GM12865 (cell line): ENCODE data around the gene ALOXE3.

Experiments used
- DNase-seq: peaks from one replicate; pipeline ENCODE4 v3.0.0; 2010; ENCODE audit warnings: low read depth
- H3K4me3 ChIP-seq: 2 replicates; pipeline ENCODE4 v1.5.1; 2011; ENCODE audit warnings: mild to moderate bottlenecking, low read depth, low read length, control low read depth
- TF ChIP-seq, protein P1 (sequence below): IDR thresholded peaks from 2 replicates; pipeline ENCODE4 v1.5.1; 2011; ENCODE audit warnings: low read length, control low read depth, low read depth, inconsistent platforms; ENCODE audit not compliant: insufficient read depth; ENCODE audit errors: missing control alignments

The ALOXE3 gene

DNA sequence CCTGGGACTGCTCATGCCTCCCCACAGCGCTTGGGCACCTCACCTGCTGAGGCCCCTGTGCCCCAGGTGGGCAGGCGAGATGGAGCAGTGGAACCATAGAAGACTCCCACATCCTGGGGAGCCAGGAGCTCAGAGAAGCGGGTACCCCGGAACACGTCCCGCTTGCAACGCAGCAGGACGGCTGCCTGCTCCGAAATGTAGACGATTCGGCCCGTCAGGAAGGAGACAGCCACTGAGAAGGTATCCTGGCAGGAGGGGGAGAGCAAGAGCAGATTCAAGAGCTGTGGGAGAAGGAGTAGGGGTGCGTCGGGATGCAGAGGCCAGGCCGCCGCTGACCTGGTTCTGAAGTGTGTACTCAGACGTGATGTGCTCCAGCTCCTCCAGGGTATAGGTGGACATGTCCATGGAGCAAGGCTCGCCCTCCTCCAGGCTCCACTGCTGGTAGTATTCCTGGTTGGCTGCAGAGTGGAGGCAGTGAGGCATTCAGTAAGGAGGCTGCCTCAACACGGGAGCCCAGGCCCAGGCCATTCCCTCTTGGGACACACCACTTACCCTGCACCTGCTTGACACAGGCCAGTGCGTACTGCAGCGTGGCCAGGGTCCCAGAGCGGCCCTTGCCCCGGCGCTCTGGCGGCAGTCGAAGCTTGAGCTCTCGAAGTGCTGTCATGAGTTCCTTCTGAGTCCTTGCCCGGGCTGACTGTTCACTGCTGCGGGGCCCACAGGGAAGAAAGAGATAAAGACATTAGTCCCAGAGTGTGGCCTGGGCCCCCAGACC lies 31.3 kb upstream of the ALOXE3 start:
- no peak overlapping the region for H3K4me3 ChIP-seq
- no peak for DNase-seq
- TF ChIP-seq, protein P1, sequence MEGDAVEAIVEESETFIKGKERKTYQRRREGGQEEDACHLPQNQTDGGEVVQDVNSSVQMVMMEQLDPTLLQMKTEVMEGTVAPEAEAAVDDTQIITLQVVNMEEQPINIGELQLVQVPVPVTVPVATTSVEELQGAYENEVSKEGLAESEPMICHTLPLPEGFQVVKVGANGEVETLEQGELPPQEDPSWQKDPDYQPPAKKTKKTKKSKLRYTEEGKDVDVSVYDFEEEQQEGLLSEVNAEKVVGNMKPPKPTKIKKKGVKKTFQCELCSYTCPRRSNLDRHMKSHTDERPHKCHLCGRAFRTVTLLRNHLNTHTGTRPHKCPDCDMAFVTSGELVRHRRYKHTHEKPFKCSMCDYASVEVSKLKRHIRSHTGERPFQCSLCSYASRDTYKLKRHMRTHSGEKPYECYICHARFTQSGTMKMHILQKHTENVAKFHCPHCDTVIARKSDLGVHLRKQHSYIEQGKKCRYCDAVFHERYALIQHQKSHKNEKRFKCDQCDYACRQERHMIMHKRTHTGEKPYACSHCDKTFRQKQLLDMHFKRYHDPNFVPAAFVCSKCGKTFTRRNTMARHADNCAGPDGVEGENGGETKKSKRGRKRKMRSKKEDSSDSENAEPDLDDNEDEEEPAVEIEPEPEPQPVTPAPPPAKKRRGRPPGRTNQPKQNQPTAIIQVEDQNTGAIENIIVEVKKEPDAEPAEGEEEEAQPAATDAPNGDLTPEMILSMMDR, result no peak

DNA sequence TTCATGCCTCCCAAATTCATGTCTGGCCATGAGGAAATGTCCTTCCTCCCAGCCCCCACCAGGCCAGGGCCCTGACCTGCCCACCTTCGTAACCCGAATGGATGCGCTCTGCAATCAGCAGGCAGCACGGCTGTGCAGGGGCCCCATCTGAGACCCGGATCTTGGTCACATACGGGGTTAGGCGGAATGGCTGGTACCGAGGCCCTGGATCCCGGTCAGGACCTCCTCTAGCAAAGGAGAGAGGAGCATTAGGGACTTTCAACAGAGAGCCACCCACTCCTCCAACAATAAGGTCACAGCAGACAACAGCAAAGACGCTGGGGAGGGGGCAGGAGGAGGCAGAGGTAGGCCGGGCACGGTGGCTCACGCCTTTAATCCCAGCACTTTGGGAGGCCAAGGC lies 30.2 kb upstream of the ALOXE3 start:
- TF ChIP-seq, protein P1, result no peak
- no peak for DNase-seq

DNA sequence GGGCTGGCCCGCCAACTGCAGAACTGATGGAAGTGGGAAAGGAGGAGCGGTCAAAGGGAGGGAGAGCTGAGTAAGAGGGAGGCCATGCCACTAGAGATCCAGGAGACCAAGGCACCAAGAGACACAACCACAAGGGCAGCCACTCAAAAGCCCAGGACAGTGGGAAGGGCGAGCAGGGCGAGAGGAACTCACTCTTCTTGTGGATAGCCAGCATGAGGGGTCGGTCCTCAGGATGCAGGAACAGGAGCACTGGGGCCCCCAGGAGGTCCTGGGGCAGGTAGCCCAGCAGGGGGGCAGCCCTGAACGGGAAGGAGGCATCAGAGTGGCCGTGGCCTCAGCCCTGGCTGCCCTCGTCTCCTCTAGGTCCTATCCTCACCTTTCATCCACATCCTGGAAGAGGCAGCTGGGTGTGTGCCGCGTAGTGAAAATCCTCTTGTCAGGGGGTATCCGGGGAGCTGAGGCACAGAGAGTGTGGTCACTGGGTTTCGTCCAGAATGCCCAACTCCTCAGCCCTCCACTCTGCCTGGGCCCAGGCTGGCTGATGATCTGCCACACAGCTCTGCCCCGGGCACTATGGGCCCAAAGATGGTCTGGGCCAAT lies 29.6 kb upstream of the ALOXE3 start:
- no peak for DNase-seq

More for the DNA sequence above, 30.2 kb upstream of the ALOXE3 start:
- H3K4me3 ChIP-seq, result no peak overlapping the region

DNA sequence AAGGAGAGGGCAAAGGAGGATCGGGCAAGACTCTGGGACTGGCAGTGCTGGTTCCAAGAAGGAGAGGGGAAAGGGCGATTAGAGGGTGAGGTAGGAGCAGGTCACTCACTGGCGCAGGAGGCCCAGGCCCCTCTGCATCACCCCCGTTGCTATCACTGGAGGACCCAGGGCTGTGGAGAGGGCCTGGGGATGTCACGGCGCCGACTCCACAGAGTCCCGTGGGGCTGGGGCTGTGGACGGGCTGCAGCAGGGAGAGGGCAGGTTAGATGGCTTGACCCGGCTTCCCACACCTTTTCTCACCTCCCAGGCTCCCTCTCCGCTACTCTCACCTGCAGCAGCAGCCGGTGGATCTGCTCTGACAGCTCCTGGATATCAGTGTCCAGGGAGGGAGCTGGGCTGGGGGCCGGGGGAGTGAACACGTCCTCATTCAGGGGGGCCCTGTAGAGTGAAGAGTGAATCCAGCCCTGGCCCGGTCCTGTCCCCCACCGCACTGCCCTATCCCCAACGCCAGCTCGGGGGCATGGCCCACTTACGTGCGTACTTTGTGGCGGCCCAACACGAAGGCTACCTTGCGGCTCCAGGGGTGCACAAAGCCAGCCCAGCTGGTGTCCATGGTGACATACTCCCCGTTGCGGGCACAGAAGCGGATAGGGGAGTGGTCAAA lies 29.0 kb upstream of the ALOXE3 start:
- no peak overlapping the region for H3K4me3 ChIP-seq
- TF ChIP-seq, protein P1, result no peak
- no peak for DNase-seq

More for the DNA sequence above, 29.6 kb upstream of the ALOXE3 start:
- no peak overlapping the region for H3K4me3 ChIP-seq
- TF ChIP-seq, protein P1, result no peak

DNA sequence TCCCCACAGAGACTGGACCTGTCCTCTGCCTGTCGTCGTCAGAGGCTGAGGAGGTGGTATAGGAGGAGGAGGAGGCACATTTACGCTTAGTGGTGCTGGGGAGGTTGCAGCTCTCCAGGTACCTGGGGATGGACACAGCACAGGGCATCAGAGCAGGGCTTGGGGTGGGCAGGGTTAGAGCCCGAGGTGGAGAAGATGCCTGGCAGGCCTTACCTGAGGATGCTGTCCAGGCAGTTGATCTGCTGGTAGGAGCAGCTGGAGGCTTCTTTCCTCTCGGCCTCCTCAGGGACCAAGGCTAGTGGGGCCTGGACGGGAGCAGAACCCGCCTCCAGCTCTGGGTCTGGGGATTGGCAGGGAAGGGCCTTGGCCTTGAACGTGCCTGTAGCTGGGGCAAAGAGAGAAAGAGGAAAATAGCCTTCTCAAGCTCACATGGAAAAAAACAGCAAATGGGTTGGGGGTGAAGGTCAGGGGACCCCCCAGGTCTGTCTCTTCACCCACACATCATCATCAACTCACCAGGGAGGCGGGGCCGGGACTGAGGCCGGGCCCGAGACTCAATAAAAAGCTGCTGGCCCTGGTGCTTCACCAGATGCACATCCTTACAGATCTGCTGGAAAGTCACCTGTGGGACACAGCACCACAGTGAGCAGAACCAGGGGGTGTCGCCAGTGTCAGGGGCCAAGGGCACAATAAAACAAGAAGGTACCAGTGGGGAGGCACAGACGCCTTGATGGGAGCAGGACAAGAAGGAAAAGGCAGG lies 28.2 kb upstream of the ALOXE3 start:
- DNase-seq, result no peak
- no peak overlapping the region for H3K4me3 ChIP-seq
- TF ChIP-seq, protein P1, result no peak

DNA sequence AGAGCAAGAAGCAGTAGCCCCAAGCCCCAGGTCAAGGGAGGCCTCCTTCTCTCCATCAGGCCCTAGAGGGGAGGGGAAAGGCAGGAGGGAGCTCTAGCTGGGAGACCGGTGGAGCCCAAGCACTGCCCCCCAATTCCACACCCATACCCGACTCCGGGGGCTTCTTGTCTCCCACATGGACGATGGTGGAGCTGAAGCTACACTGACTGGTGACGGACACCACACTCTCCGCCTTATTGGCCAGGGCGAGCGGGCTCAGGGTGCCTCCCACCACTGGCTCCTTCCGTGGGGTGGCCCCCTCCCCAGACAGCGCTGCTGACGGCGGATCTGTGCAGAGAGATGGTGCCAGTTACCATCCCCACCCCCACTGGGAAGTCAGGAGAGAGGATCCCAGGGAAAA lies 27.5 kb upstream of the ALOXE3 start:
- TF ChIP-seq, protein P1, result no peak
- H3K4me3 ChIP-seq, result no peak overlapping the region
- no peak for DNase-seq
